GM12891 (cell line): ENCODE results near the gene DGAT2.

Source experiments
- DNase-seq: peaks from one replicate; pipeline ENCODE4 v3.0.0; 2011; ENCODE audit warnings: low spot score; ENCODE audit not compliant: insufficient read length
- FAIRE-seq: peaks from 2 replicates; lab custom pipeline; 2011; peaks lifted over from hg19 to GRCh38; lab: Jason Lieb, UNC
- PAX5 ChIP-seq: IDR thresholded peaks from 2 replicates; pipeline ENCODE4 v1.6.1; 2011; ENCODE audit warnings: low read length, moderate library complexity, mild to moderate bottlenecking; ENCODE audit not compliant: insufficient read depth, severe bottlenecking
- POLR2A ChIP-seq: IDR thresholded peaks from 2 replicates; pipeline ENCODE4 v1.6.1; 2011; ENCODE audit warnings: low read depth, low read length, control low read depth
- POLR2AphosphoS5 ChIP-seq: IDR thresholded peaks from 2 replicates; pipeline ENCODE4 v1.6.1; 2011; ENCODE audit warnings: low read depth, low read length, control low read depth
- POU2F2 ChIP-seq: IDR thresholded peaks from 2 replicates; pipeline ENCODE4 v1.6.1; 2011; ENCODE audit warnings: low read depth, mild to moderate bottlenecking, control low read depth, low read length, moderate library complexity
- SPI1 ChIP-seq: IDR thresholded peaks from 2 replicates; pipeline ENCODE4 v1.6.1; 2011; ENCODE audit warnings: low read depth, low read length, control low read depth
- TAF1 ChIP-seq: IDR thresholded peaks from 2 replicates; pipeline ENCODE4 v1.6.1; 2011; ENCODE audit warnings: low read depth, low read length, control low read depth

The DGAT2 gene

GRCh38 chr11:75790986-75791385, 22.4 kb downstream of the DGAT2 start:
- DNase-seq: no peak
- FAIRE-seq: no peak
- TF ChIP-seq TAF1 (no peak), POU2F2 (no peak), POLR2AphosphoS5 (no peak), PAX5 (no peak), POLR2A (no peak), SPI1 (no peak)

- no peak for FAIRE-seq
These were observed 23.7 kb downstream of the DGAT2 start for GRCh38 chr11:75792127-75792731.

GRCh38 chr11:75792997-75793800, 24.6 kb downstream of the DGAT2 start:
- FAIRE-seq: no peak
- DNase-seq: no peak
- TF ChIP-seq POU2F2: no peak
- TF ChIP-seq PAX5: no peak
- no peak for TF ChIP-seq POLR2A
- TF ChIP-seq POLR2AphosphoS5: no peak
- no peak for TF ChIP-seq SPI1
- TF ChIP-seq TAF1: no peak

More at GRCh38 chr11:75792127-75792731, 23.7 kb downstream of the DGAT2 start:
- DNase-seq: no peak
- no peak for TF ChIP-seq POLR2A
- no peak for TF ChIP-seq POLR2AphosphoS5
- TF ChIP-seq SPI1: no peak
- no peak for TF ChIP-seq PAX5
- no peak for TF ChIP-seq POU2F2
- no peak for TF ChIP-seq TAF1

GRCh38 chr11:75793966-75794365, 25.4 kb downstream of the DGAT2 start:
- no peak for DNase-seq
- TF ChIP-seq PAX5: no peak
- TF ChIP-seq POU2F2: no peak
- TF ChIP-seq SPI1: no peak
- TF ChIP-seq POLR2A: no peak
- no peak for TF ChIP-seq TAF1
- no peak for TF ChIP-seq POLR2AphosphoS5
- no peak for FAIRE-seq

- no peak for FAIRE-seq
- TF ChIP-seq TAF1 (no peak), PAX5 (no peak), SPI1 (no peak), POU2F2 (no peak)
- DNase-seq: no peak
These were observed 26.9 kb downstream of the DGAT2 start for GRCh38 chr11:75795276-75796090.

GRCh38 chr11:75796091-75796435, 27.5 kb downstream of the DGAT2 start:
- FAIRE-seq: no peak

GRCh38 chr11:75797116-75797515, 28.5 kb downstream of the DGAT2 start:
- peak; percentile 78 for TF ChIP-seq PAX5
- TF ChIP-seq TAF1: no peak
- no peak for TF ChIP-seq SPI1
- no peak for TF ChIP-seq POU2F2
- peak; percentile 94 for FAIRE-seq

More at GRCh38 chr11:75796091-75796435, 27.5 kb downstream of the DGAT2 start:
- no peak for TF ChIP-seq TAF1
- no peak for TF ChIP-seq POLR2AphosphoS5
- TF ChIP-seq SPI1: no peak
- no peak for TF ChIP-seq POLR2A
- no peak for TF ChIP-seq PAX5
- TF ChIP-seq POU2F2: no peak
- DNase-seq: no peak

GRCh38 chr11:75797792-75798191, 29.2 kb downstream of the DGAT2 start:
- FAIRE-seq (no peak), DNase-seq (no peak)
- no peak for TF ChIP-seq POLR2A
- no peak for TF ChIP-seq POU2F2
- no peak for TF ChIP-seq POLR2AphosphoS5
- TF ChIP-seq TAF1: no peak
- no peak for TF ChIP-seq PAX5
- no peak for TF ChIP-seq SPI1

More at GRCh38 chr11:75797116-75797515, 28.5 kb downstream of the DGAT2 start:
- peak; percentile 58 for DNase-seq

GRCh38 chr11:75800136-75800675, 31.6 kb downstream of the DGAT2 start:
- FAIRE-seq: no peak
- DNase-seq: no peak
- no peak for TF ChIP-seq POLR2AphosphoS5
- no peak for TF ChIP-seq POLR2A
- no peak for TF ChIP-seq TAF1
- no peak for TF ChIP-seq PAX5
- TF ChIP-seq POU2F2: no peak
- TF ChIP-seq SPI1: no peak
